KMS-11 (cell line): ENCODE measurements around the gene CNOT3.
"Not testable (repeated sequence)": the region's sequence is repeated elsewhere in the genome, so short reads cannot be mapped to it uniquely, and the experiment has no call there.

Experiments used
- H2AFZ ChIP-seq: fragments of 200-600 bp; sonication (generic); 2 replicates; pipeline ENCODE4 v1.6.1; 2016; ENCODE audit warnings: antibody characterized with exemption, mixed run types, low read depth
- H3K27ac ChIP-seq: fragments of 200-600 bp; sonication (generic); 2 replicates; pipeline ENCODE4 v1.6.1; 2016; ENCODE audit warnings: mild to moderate bottlenecking, mixed run types
- H3K27me3 ChIP-seq: fragments of 200-600 bp; sonication (generic); 2 replicates; pipeline ENCODE4 v1.6.1; 2017; ENCODE audit warnings: mild to moderate bottlenecking, low read depth, mixed run types, moderate library complexity; ENCODE audit not compliant: insufficient read depth
- H3K36me3 ChIP-seq: fragments of 200-600 bp; sonication (generic); 2 replicates; pipeline ENCODE4 v1.6.1; 2017; ENCODE audit warnings: mild to moderate bottlenecking, mixed run types; ENCODE audit not compliant: insufficient read depth
- H3K4me1 ChIP-seq: fragments of 200-600 bp; sonication (generic); 2 replicates; pipeline ENCODE4 v1.6.1; 2016; ENCODE audit warnings: mild to moderate bottlenecking, low read depth, mixed run types; ENCODE audit not compliant: poor library complexity, severe bottlenecking
- H3K4me2 ChIP-seq: fragments of 200-600 bp; sonication (generic); 2 replicates; pipeline ENCODE4 v1.7.0; 2016; ENCODE audit warnings: mild to moderate bottlenecking, mixed run types
- H3K4me3 ChIP-seq: fragments of 200-600 bp; sonication (generic); IDR thresholded peaks from 2 replicates; pipeline ENCODE4 v1.6.1; 2017; ENCODE audit warnings: low read depth, low read length, mixed read lengths; ENCODE audit not compliant: insufficient read depth
- H3K79me2 ChIP-seq: fragments of 200-600 bp; sonication (generic); 2 replicates; pipeline ENCODE4 v1.6.1; 2016; ENCODE audit warnings: low read depth, mixed run types; ENCODE audit not compliant: insufficient read depth
- H3K9ac ChIP-seq: fragments of 200-600 bp; sonication (generic); 2 replicates; pipeline ENCODE4 v1.6.1; 2016; ENCODE audit warnings: mild to moderate bottlenecking, mixed run types
- H4K20me1 ChIP-seq: fragments of 200-600 bp; sonication (generic); 2 replicates; pipeline ENCODE4 v1.6.1; 2016; ENCODE audit warnings: mild to moderate bottlenecking, mixed run types; ENCODE audit not compliant: insufficient read depth
- CTCF ChIP-seq: fragments of 200-600 bp; sonication (generic); conservative IDR thresholded peaks from 2 replicates; pipeline ENCODE4 v1.6.1; 2017; ENCODE audit warnings: low read depth, mild to moderate bottlenecking, antibody characterized with exemption, low read length, moderate library complexity, mixed read lengths

Gene CNOT3

GRCh38 chr19:54179921-54180461 is 42.4 kb downstream of the CNOT3 start:
- Histone ChIP-seq H3K4me2 (no peak overlapping the region), H2AFZ (no peak overlapping the region), H3K4me3 (no peak overlapping the region), H3K4me1 (no peaks in the 10 kb centered on the region), H3K27me3 (no peaks in the 10 kb centered on the region), H3K9ac (no peak overlapping the region), H4K20me1 (no peaks in the 10 kb centered on the region), H3K36me3 (no peaks in the 10 kb centered on the region), H3K27ac (no peak overlapping the region), H3K79me2 (no peaks in the 10 kb centered on the region)
- TF ChIP-seq CTCF, result no peak

- no peak overlapping the region for H3K27ac ChIP-seq
- H3K4me1 ChIP-seq, result no peaks in the 10 kb centered on the region
- no peaks in the 10 kb centered on the region for H4K20me1 ChIP-seq
- no peak overlapping the region for H3K4me2 ChIP-seq
- no peak overlapping the region for H2AFZ ChIP-seq
- H3K36me3 ChIP-seq, result no peaks in the 10 kb centered on the region
- H3K4me3 ChIP-seq, result no peak overlapping the region
- H3K27me3 ChIP-seq, result no peaks in the 10 kb centered on the region
- H3K9ac ChIP-seq, result no peak overlapping the region
- TF ChIP-seq CTCF, result no peak
- no peaks in the 10 kb centered on the region for H3K79me2 ChIP-seq
Measured at GRCh38 chr19:54180691-54181091, 43.1 kb downstream of the CNOT3 start.

- H3K27ac ChIP-seq, H3K79me2 ChIP-seq, H3K4me2 ChIP-seq, H3K4me3 ChIP-seq, H3K27me3 ChIP-seq, H3K4me1 ChIP-seq, H2AFZ ChIP-seq, H4K20me1 ChIP-seq, H3K36me3 ChIP-seq, H3K9ac ChIP-seq: not testable (repeated sequence)
Measured at GRCh38 chr19:54181894-54182293, 44.3 kb downstream of the CNOT3 start.

GRCh38 chr19:54183431-54183830 is 45.9 kb downstream of the CNOT3 start:
- Histone ChIP-seq H3K36me3 (no peaks in the 10 kb centered on the region), H3K27ac (no peak overlapping the region), H3K4me1 (peaks cover 5% of the 10 kb centered on the region), H3K79me2 (no peaks in the 10 kb centered on the region), H3K9ac (no peak overlapping the region), H3K4me2 (no peak overlapping the region), H3K27me3 (no peaks in the 10 kb centered on the region), H3K4me3 (no peak overlapping the region), H4K20me1 (no peaks in the 10 kb centered on the region), H2AFZ (no peak overlapping the region)
- no peak for TF ChIP-seq CTCF

GRCh38 chr19:54186351-54186750 is 48.8 kb downstream of the CNOT3 start:
- Histone ChIP-seq H3K9ac (no peak overlapping the region), H2AFZ (no peak overlapping the region), H3K4me3 (no peak overlapping the region), H3K4me2 (no peak overlapping the region), H3K27ac (no peak overlapping the region), H3K27me3 (no peaks in the 10 kb centered on the region), H4K20me1 (no peaks in the 10 kb centered on the region), H3K36me3 (no peaks in the 10 kb centered on the region), H3K4me1 (peaks cover 8% of the 10 kb centered on the region), H3K79me2 (0 out of 2 replicates have a peak, but pooled peaks cover 3% of the 10 kb centered on the region)
- no peak for TF ChIP-seq CTCF
